HL-60 (cell line): ENCODE results near the gene CXorf49.

ENCODE experiments used
- DNase-seq, 2 experiments: peaks; one replicate each; pipeline ENCODE4 v3.0.0-alpha.2; 2010 to 2020; ENCODE audit warnings: low read depth in 1 of 2, low spot score in 1 of 2
- H3K27ac ChIP-seq: fragments of 250-450 bp; sonication (Bioruptor Pico); replicated peaks from 2 replicates; pipeline ENCODE4 v1.5.1; 2020; ENCODE audit warnings: mild to moderate bottlenecking, moderate library complexity
- H3K27me3 ChIP-seq: fragments of 250-450 bp; sonication (Bioruptor Pico); 2 replicates; pipeline ENCODE4 v1.5.1; 2021; ENCODE audit warnings: mild to moderate bottlenecking, moderate library complexity; ENCODE audit not compliant: insufficient read depth, poor library complexity, severe bottlenecking
- H3K4me3 ChIP-seq: replicated peaks from 2 replicates; pipeline ENCODE4 v1.5.1; 2011; ENCODE audit warnings: mild to moderate bottlenecking, control low read depth, low read length; ENCODE audit not compliant: insufficient read depth
- CTCF ChIP-seq: IDR thresholded peaks from one replicate; pipeline ENCODE4 v1.5.1; 2011; ENCODE audit warnings: low read length, control low read depth, inconsistent platforms; ENCODE audit not compliant: insufficient read depth
- GABPA ChIP-seq: IDR thresholded peaks from 2 replicates; pipeline ENCODE4 v1.6.1; 2012; ENCODE audit warnings: low read depth
- POLR2AphosphoS5 ChIP-seq: IDR thresholded peaks from 2 replicates; pipeline ENCODE4 v1.6.1; 2012; ENCODE audit warnings: low read depth
- REST ChIP-seq: IDR thresholded peaks from 2 replicates; pipeline ENCODE4 v1.6.1; 2012; ENCODE audit warnings: low read depth; ENCODE audit not compliant: insufficient replicate concordance
- SPI1 ChIP-seq: IDR thresholded peaks from 2 replicates; pipeline ENCODE4 v1.6.1; 2012; ENCODE audit warnings: low read depth, mild to moderate bottlenecking, borderline replicate concordance

The CXorf49 gene

GRCh38 chrX:71665747-71666146 lies 52.3 kb downstream of the CXorf49 start:
- TF ChIP-seq SPI1 (no peak), CTCF (no peak), GABPA (no peak), POLR2AphosphoS5 (no peak), REST (no peak)
- Histone ChIP-seq H3K4me3 (no peak overlapping the region), H3K27ac (no peak overlapping the region), H3K27me3 (no peaks in the 10 kb centered on the region)
- DNase-seq, result no peak

- Histone ChIP-seq H3K27me3 (no peaks in the 10 kb centered on the region), H3K4me3 (no peak overlapping the region), H3K27ac (no peak overlapping the region)
- TF ChIP-seq CTCF (no peak), POLR2AphosphoS5 (no peak), REST (no peak), SPI1 (no peak), GABPA (no peak)
- DNase-seq, result no peak
Measured at GRCh38 chrX:71664889-71665491, 53.1 kb downstream of the CXorf49 start.
